GM23248 (cell line): Measurements from ENCODE around the gene MPPED1. TPM values are rescaled to one million over a fixed set of nuclear protein-coding genes. Genes with fewer than 3 reads are reported as not detected.

Experiments used
- DNase-seq: peaks from one replicate; pipeline ENCODE4 v3.0.0-alpha.2; 2015
- H2AFZ ChIP-seq: fragments of 200-600 bp; sonication (generic); 2 replicates; pipeline ENCODE4 v1.6.1; 2016; ENCODE audit warnings: antibody characterized with exemption
- H3F3A ChIP-seq: fragments of 200-600 bp; sonication (generic); 2 replicates; pipeline ENCODE4 v1.6.1; 2016; ENCODE audit warnings: mild to moderate bottlenecking, antibody characterized with exemption, mixed run types; ENCODE audit not compliant: insufficient read depth
- H3K27ac ChIP-seq: fragments of 200-600 bp; sonication (generic); 2 replicates; pipeline ENCODE4 v1.5.1; 2016; ENCODE audit warnings: mild to moderate bottlenecking
- H3K27me3 ChIP-seq: fragments of 200-600 bp; sonication (generic); replicated peaks from 2 replicates; pipeline ENCODE4 v1.6.1; 2016; ENCODE audit warnings: mild to moderate bottlenecking; ENCODE audit not compliant: insufficient read depth
- H3K36me3 ChIP-seq: fragments of 200-600 bp; sonication (generic); 2 replicates; pipeline ENCODE4 v1.6.1; 2016; ENCODE audit warnings: low read depth, mild to moderate bottlenecking
- H3K4me1 ChIP-seq: fragments of 200-600 bp; sonication (generic); 2 replicates; pipeline ENCODE4 v1.6.1; 2016; ENCODE audit warnings: mild to moderate bottlenecking; ENCODE audit not compliant: insufficient read depth
- H3K4me2 ChIP-seq: fragments of 200-600 bp; sonication (generic); one replicate; pipeline ENCODE4 v1.6.1; 2016; ENCODE audit warnings: mild to moderate bottlenecking; ENCODE audit not compliant: unreplicated experiment
- H3K4me3 ChIP-seq: fragments of 200-600 bp; sonication (generic); 2 replicates; pipeline ENCODE4 v1.5.1; 2016; ENCODE audit warnings: mild to moderate bottlenecking
- H3K79me2 ChIP-seq: fragments of 200-600 bp; sonication (generic); 2 replicates; pipeline ENCODE4 v1.6.1; 2016; ENCODE audit warnings: mild to moderate bottlenecking; ENCODE audit not compliant: insufficient read depth
- H3K9ac ChIP-seq: fragments of 200-600 bp; sonication (generic); 2 replicates; pipeline ENCODE4 v1.6.1; 2016; ENCODE audit warnings: mild to moderate bottlenecking
- H3K9me2 ChIP-seq: fragments of 200-600 bp; sonication (generic); 2 replicates; pipeline ENCODE4 v1.6.1; 2016; ENCODE audit warnings: mixed run types, mild to moderate bottlenecking, moderate library complexity; ENCODE audit not compliant: insufficient read depth
- H3K9me3 ChIP-seq: fragments of 200-600 bp; sonication (generic); one replicate; pipeline ENCODE4 v1.6.1; 2017; ENCODE audit warnings: low read depth
- H4K20me1 ChIP-seq: fragments of 200-600 bp; sonication (generic); 2 replicates; pipeline ENCODE4 v1.6.0; 2016; ENCODE audit not compliant: insufficient read depth
- EZH2 ChIP-seq: fragments of 200-600 bp; sonication (generic); IDR thresholded peaks from 2 replicates; pipeline ENCODE4 v1.6.1; 2018; ENCODE audit warnings: antibody characterized with exemption, mild to moderate bottlenecking; ENCODE audit not compliant: insufficient read depth, poor library complexity, severe bottlenecking
- EZH2phosphoT487 ChIP-seq: fragments of 200-600 bp; sonication (generic); IDR thresholded peaks from 2 replicates; pipeline ENCODE4 v1.6.1; 2018; ENCODE audit warnings: antibody characterized with exemption, moderate library complexity, mild to moderate bottlenecking, low read depth; ENCODE audit not compliant: insufficient read depth
- WGBS, 2 experiments: methylation state at CpG; one replicate each; pipeline ENCODE4 v1.1.6; 2015 to 2017; ENCODE audit warnings: low lambda C conversion rate in 2 of 2, low coverage in 1 of 2; ENCODE audit errors: missing lambda C conversion rate in 2 of 2; 5-methylcytosine and 5-hydroxymethylcytosine counted together
- in situ Hi-C: fragments of 300-500 bp; cut with MboI; formaldehyde crosslinking; loops from 2 replicates; pipeline ENCODE4 v1.15.0; 2020
- polyA plus RNA-seq: library from polyadenylated mRNA; unstranded; fragments of >200 nt; fragmentation: Nextera tagmentation; extraction: Ambion mirVana; gene quantifications from 2 replicates; pipeline ENCODE4 v1.2.1, GENCODE V29; 2016
- total RNA-seq: library from RNA; depleted of rRNA; stranded (reverse); fragments of >200 nt; shearing (Covaris generic); gene quantifications from 2 replicates; pipeline ENCODE4 v1.2.3, GENCODE V29; 2014; rRNA removed

Gene MPPED1
- total and polyA plus RNA-seq, 2 experiments from 2014 or later: not detected

DNA sequence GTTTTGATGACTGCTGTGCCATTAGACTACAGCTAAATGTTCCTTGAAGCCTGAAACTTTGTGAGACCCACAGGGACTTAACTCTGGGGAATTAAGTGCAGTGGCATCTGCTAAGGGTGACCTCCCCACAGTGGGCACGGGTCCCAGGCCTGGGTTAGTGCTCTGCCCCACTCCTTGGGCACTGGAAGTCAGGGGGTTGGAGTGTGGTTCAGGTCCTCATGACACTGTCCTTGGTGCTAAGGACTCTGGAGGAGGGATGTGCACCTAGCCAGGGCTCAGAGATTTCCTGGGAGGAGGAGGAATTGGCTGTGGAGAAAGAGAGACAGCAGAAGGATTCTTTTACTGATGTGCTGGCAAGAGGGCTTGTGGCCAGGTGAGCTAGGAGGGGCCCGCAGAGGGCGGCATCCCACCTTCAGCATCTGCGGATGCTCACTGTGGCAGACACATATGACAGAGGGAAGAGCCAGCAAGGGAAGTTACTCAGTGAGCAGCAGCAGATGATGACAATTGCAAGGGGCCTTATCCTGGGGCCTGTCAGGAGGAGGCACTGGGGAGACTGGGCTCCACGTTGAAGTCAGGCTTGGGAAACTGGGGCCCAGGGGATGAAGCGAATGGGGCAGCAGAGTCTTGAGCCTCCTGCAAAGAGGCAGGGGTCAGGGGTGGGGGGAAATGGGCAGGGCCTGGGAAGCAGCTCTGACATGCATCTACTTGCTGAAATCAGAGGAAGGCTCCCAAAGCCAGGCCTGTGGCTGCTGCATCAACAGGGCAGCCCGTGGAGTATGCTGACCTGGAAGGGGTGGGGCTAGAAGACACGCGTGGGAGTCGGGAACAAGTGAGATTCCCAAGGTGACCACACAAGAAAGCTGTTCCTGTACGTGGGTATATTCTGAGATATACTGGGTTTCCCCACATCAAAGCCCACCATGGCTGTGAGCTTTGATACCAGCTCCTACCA, 144.0 kb downstream of the MPPED1 start:
- Histone ChIP-seq H3K36me3 (no peaks in the 10 kb centered on the region), H3K4me1 (no peaks in the 10 kb centered on the region), H3K9ac (no peak overlapping the region), H3K9me3 (no peaks in the 10 kb centered on the region), H3K27ac (no peak overlapping the region), H3K27me3 (no peaks in the 10 kb centered on the region), H3K9me2 (no peaks in the 10 kb centered on the region), H3F3A (no peaks in the 10 kb centered on the region), H2AFZ (no peak overlapping the region), H3K4me2 (no peak overlapping the region), H3K79me2 (no peaks in the 10 kb centered on the region), H4K20me1 (no peaks in the 10 kb centered on the region), H3K4me3 (no peak overlapping the region)
- DNase-seq: no peak
- in situ Hi-C loops: no loop called here
- WGBS, 2 experiments: 42 to 49% methylated on average over 11 of the region's 11 CpGs
- TF ChIP-seq EZH2phosphoT487 (no peak), EZH2 (no peak)

Other genes starting within 250 kb of the MPPED1 start
- gene TTLL12, start 224.9 kb upstream of the MPPED1 start, total RNA-seq: 42.8 and 43.9 TPM in 2 replicates
- 28.1 and 29.5 TPM in 2 replicates for gene TTLL12, start 224.9 kb upstream of the MPPED1 start, polyA plus RNA-seq
- gene SCUBE1, start 68.6 kb upstream of the MPPED1 start, total RNA-seq: not detected in 2 replicates
- not detected in 2 replicates for gene SCUBE1, start 68.6 kb upstream of the MPPED1 start, polyA plus RNA-seq